HepG2 (cell line): Measurements from ENCODE around the gene GPLD1. TPM values are rescaled to one million over a fixed set of nuclear protein-coding genes. Genes with fewer than 3 reads are reported as not detected.

Source experiments
- AKAP8 ChIP-seq: sonication (generic); formaldehyde crosslinking; IDR thresholded peaks from 2 replicates; pipeline ENCODE4 v1.5.1; 2020; ENCODE audit warnings: mild to moderate bottlenecking, missing genetic modification reagents
- CAMTA2 ChIP-seq: sonication (generic); formaldehyde crosslinking; IDR thresholded peaks from 2 replicates; pipeline ENCODE4 v1.4.0; 2020; ENCODE audit warnings: mild to moderate bottlenecking, missing genetic modification reagents, borderline replicate concordance
- CBX2 ChIP-seq, 2 experiments: fragments of 200-600 bp in 1 of 2; sonication (generic); formaldehyde crosslinking in 1 of 2; IDR thresholded peaks; 2 replicates each; pipeline versions ENCODE4 v1.7.0 to v1.8.1; 2018 to 2022; ENCODE audit warnings: low read depth in 2 of 2, low read length in 1 of 2, mild to moderate bottlenecking in 1 of 2, missing genetic modification reagents in 1 of 2
- KDM6A ChIP-seq: IDR thresholded peaks from 2 replicates; pipeline ENCODE4 v1.6.1; 2016; ENCODE audit warnings: low read depth
- KLF16 ChIP-seq, 2 experiments: sonication (generic) in 1 of 2; formaldehyde crosslinking in 1 of 2; IDR thresholded peaks; 2 replicates each; pipeline versions ENCODE4 v1.6.1 to v1.8.0; 2016 to 2023; ENCODE audit warnings: missing genetic modification reagents in 2 of 2, missing compliant biosample characterization in 1 of 2
- KMT2A ChIP-seq: sonication (generic); formaldehyde crosslinking; IDR thresholded peaks from 2 replicates; pipeline ENCODE4 v1.4.0; 2020; ENCODE audit warnings: missing genetic modification reagents
- MAFF ChIP-seq: IDR thresholded peaks from 2 replicates; pipeline ENCODE4 v1.6.1; 2011; ENCODE audit warnings: low read depth, low read length, improper control_type of control experiment
- MTERF4 ChIP-seq: sonication (generic); formaldehyde crosslinking; IDR thresholded peaks from 2 replicates; pipeline ENCODE4 v1.8.0; 2023; ENCODE audit warnings: mild to moderate bottlenecking, missing genetic modification reagents
- MTF1 ChIP-seq: sonication (generic); formaldehyde crosslinking; IDR thresholded peaks from 2 replicates; pipeline ENCODE4 v1.5.0; 2020; ENCODE audit warnings: missing genetic modification reagents
- PRDM10 ChIP-seq: sonication (generic); formaldehyde crosslinking; IDR thresholded peaks from 2 replicates; pipeline ENCODE4 v1.4.0; 2020; ENCODE audit warnings: low read depth, missing genetic modification reagents
- RARA ChIP-seq: IDR thresholded peaks from 2 replicates; pipeline ENCODE4 v1.6.1; 2016; ENCODE audit warnings: missing genetic modification reagents, missing compliant biosample characterization
- SMAD1 ChIP-seq: sonication (generic); formaldehyde crosslinking; IDR thresholded peaks from 2 replicates; pipeline ENCODE4 v1.4.0; 2020; ENCODE audit warnings: missing genetic modification reagents, low read depth, mild to moderate bottlenecking, borderline replicate concordance
- TEAD3 ChIP-seq: optimal IDR thresholded peaks from 2 replicates; pipeline ENCODE3; 2016; ENCODE audit warnings: borderline replicate concordance
- TMF1 ChIP-seq: sonication (generic); formaldehyde crosslinking; IDR thresholded peaks from 2 replicates; pipeline ENCODE4 v1.8.1; 2022; ENCODE audit warnings: low read depth, missing genetic modification reagents
- YEATS2 ChIP-seq: sonication (generic); formaldehyde crosslinking; IDR thresholded peaks from 2 replicates; pipeline ENCODE4 v1.4.0; 2020; ENCODE audit warnings: missing genetic modification reagents, borderline replicate concordance
- ZBTB10 ChIP-seq: sonication (generic); formaldehyde crosslinking; IDR thresholded peaks from 2 replicates; pipeline ENCODE4 v1.4.0; 2020; ENCODE audit warnings: missing genetic modification reagents, borderline replicate concordance
- ZNF18 ChIP-seq: sonication (generic); formaldehyde crosslinking; IDR thresholded peaks from 2 replicates; pipeline ENCODE4 v1.8.0; 2022; ENCODE audit warnings: mild to moderate bottlenecking, missing genetic modification reagents; ENCODE audit not compliant: insufficient replicate concordance
- ZNF343 ChIP-seq: sonication (generic); formaldehyde crosslinking; IDR thresholded peaks from 2 replicates; pipeline ENCODE4 v1.4.0; 2020; ENCODE audit warnings: mild to moderate bottlenecking, missing genetic modification reagents
- polyA plus RNA-seq, 8 experiments: library from polyadenylated mRNA; depleted of rRNA in 3 of 8; stranded (reverse) in 7 of 8; unstranded in 1 of 8; fragments of >200 nt; fragmentation: Illumina TruSeq in 4 of 8; extraction: Trizol in 4 of 8; gene quantifications; 2 replicates each; pipeline versions ENCODE4 v1.2.1 to v1.2.3, GENCODE V29; 2011 to 2016; ENCODE audit warnings: low read depth in 4 of 8, missing spikeins in 1 of 8, mixed read lengths in 1 of 8; ENCODE audit not compliant: insufficient read depth in 1 of 8
- total RNA-seq, 5 experiments: library from RNA; depleted of rRNA; stranded (reverse); fragments of >200 nt; fragmentation: Illumina TruSeq; extraction: Trizol; gene quantifications; 2 replicates each; pipeline ENCODE4 v1.2.3, GENCODE V29; 2016; ENCODE audit warnings: low read depth in 1 of 5

The GPLD1 gene
- total and polyA plus RNA-seq, 2 of the 13 experiments (the other 11 are each of a cell fraction or from before 2014, with no cell fraction given) = 6.2 to 7.6 TPM

GRCh38 chr6:24504649-24505586, 15.5 kb upstream of the GPLD1 start (continued):
- TF ChIP-seq ZBTB10 = no peak
- no peak for TF ChIP-seq CBX2 (IDR thresholded peaks at IDR 0.05; ENCODE audit: low read depth, low read length)
- TF ChIP-seq CBX2 (CRISPR knock-in tag; IDR thresholded peaks at IDR 0.05; ENCODE audit: low read depth) = no peak
- TF ChIP-seq TMF1 = no peak
- no peak for TF ChIP-seq CAMTA2 (CRISPR knock-in tag)
- TF ChIP-seq ZNF18 (CRISPR knock-in tag) = peak; percentile 21
- TF ChIP-seq YEATS2 (CRISPR knock-in tag) = peak; percentile 57; the same call in 1 of the 2 replicates
- peak; percentile 88 for TF ChIP-seq TEAD3 (CRISPR knock-in tag)
- no peak for TF ChIP-seq MAFF
- TF ChIP-seq ZNF343 (CRISPR knock-in tag) = peak; percentile 99
- peak; percentile 74 for TF ChIP-seq KDM6A
- TF ChIP-seq RARA (CRISPR knock-in tag) = peak; percentile 56; the same call in 1 of the 2 replicates
- 0 out of 2 replicates have a peak, but pooled peaks have one; percentile 37 for TF ChIP-seq MTERF4 (CRISPR knock-in tag)
- no peak for TF ChIP-seq MTF1 (CRISPR knock-in tag)
- 0 out of 4 replicates have a peak, but pooled peaks of 1 of the 2 experiments have one; percentile 56 for TF ChIP-seq KLF16 (CRISPR knock-in tag; IDR thresholded peaks at IDR 0.05)
- peak; percentile 55; the same call in 1 of the 2 replicates for TF ChIP-seq SMAD1 (CRISPR knock-in tag)
- TF ChIP-seq AKAP8 = no peak
- peak; percentile 77; the same call in 1 of the 2 replicates for TF ChIP-seq KMT2A (CRISPR knock-in tag)
- TF ChIP-seq PRDM10 (CRISPR knock-in tag) = peak; percentile 44; the same call in 1 of the 2 replicates
